WTC11 (cell line): Measurements from ENCODE around the gene NEUROG2. TPM values are rescaled to one million over a fixed set of nuclear protein-coding genes. Genes with fewer than 3 reads are reported as not detected.
A peak's percentile ranks its signal among the peaks of the same experiment; 100 is the strongest.

Experiments used
- ATAC-seq: fragments of 200-7000 bp; cut with Tn5 transposase; 2 replicates; pipeline ENCODE4 v1.10.0; 2021; ENCODE audit warnings: mild to moderate bottlenecking, moderate library complexity
- CTCF ChIA-PET: fragments of 300-600 bp; sonication (Branson Sonifier 250); formaldehyde crosslinking; loops from one replicate; lab custom pipeline; 2021; ENCODE audit warnings: antibody characterized with exemption; lab: Charles Lee
- POLR2A ChIA-PET: fragments of 350-600 bp; sonication (Branson Sonifier 250); formaldehyde crosslinking; loops from one replicate; lab custom pipeline; 2021; ENCODE audit warnings: antibody characterized with exemption; lab: Charles Lee
- DNase-seq: peaks from one replicate; pipeline ENCODE4 v3.0.0; 2021; ENCODE audit warnings: low spot score
- H3K27ac Mint-ChIP-seq: 2 replicates; pipeline ENCODE4 v1.8.0; 2021; ENCODE audit warnings: mixed read lengths
- H3K27me3 Mint-ChIP-seq: 2 replicates; pipeline ENCODE4 v1.8.0; 2021; ENCODE audit warnings: low read depth, mild to moderate bottlenecking, moderate library complexity, mixed read lengths
- H3K36me3 Mint-ChIP-seq: 2 replicates; pipeline ENCODE4 v1.8.0; 2021; ENCODE audit warnings: mixed read lengths
- H3K4me1 Mint-ChIP-seq: 2 replicates; pipeline ENCODE4 v1.8.0; 2022; ENCODE audit warnings: mixed read lengths
- H3K4me3 Mint-ChIP-seq: 2 replicates; pipeline ENCODE4 v1.8.0; 2021; ENCODE audit warnings: mild to moderate bottlenecking, moderate library complexity, mixed read lengths
- H3K9me3 Mint-ChIP-seq: 2 replicates; pipeline ENCODE4 v1.8.0; 2021; ENCODE audit warnings: mixed read lengths
- E2F1 ChIP-seq: sonication (generic); formaldehyde crosslinking; IDR thresholded peaks from 2 replicates; pipeline ENCODE4 v1.8.0; 2022; ENCODE audit warnings: mild to moderate bottlenecking, missing genetic modification reagents
- EMX1 ChIP-seq: fragments of 250-450 bp; sonication (Bioruptor Pico); IDR thresholded peaks from 2 replicates; pipeline ENCODE4 v1.8.0; 2021; ENCODE audit warnings: mild to moderate bottlenecking
- MYBL2 ChIP-seq: sonication (generic); formaldehyde crosslinking; IDR thresholded peaks from 2 replicates; pipeline ENCODE4 v1.8.1; 2023; ENCODE audit warnings: mild to moderate bottlenecking, moderate library complexity, missing genetic modification reagents
- NFE2L1 ChIP-seq: sonication (generic); formaldehyde crosslinking; IDR thresholded peaks from 2 replicates; pipeline ENCODE4 v1.8.1; 2023; ENCODE audit warnings: missing genetic modification reagents
- TEAD4 ChIP-seq: sonication (generic); formaldehyde crosslinking; IDR thresholded peaks from 2 replicates; pipeline ENCODE4 v1.8.0; 2022; ENCODE audit warnings: mild to moderate bottlenecking, missing genetic modification reagents
- ZNF138 ChIP-seq: sonication (generic); formaldehyde crosslinking; conservative IDR thresholded peaks from 2 replicates; pipeline ENCODE4 v1.8.1; 2022; ENCODE audit warnings: mild to moderate bottlenecking, moderate library complexity, missing genetic modification reagents
- total RNA-seq: library from RNA; stranded (reverse); gene quantifications from 3 replicates; pipeline ENCODE4 v1.2.3, GENCODE V29; 2021
- TF ChIP-seq, protein P1 (sequence below): sonication (generic); formaldehyde crosslinking; IDR thresholded peaks from 2 replicates; pipeline ENCODE4 v1.8.1; 2023; ENCODE audit warnings: mild to moderate bottlenecking, missing genetic modification reagents, moderate library complexity
- TF ChIP-seq, protein P2 (sequence below): fragments of 200-600 bp; IDR thresholded peaks from 2 replicates; pipeline ENCODE4 v1.8.0; 2022; ENCODE audit warnings: antibody characterized with exemption
- TF ChIP-seq, protein P3 (sequence below): sonication (generic); formaldehyde crosslinking; IDR thresholded peaks from 2 replicates; pipeline ENCODE4 v1.8.1; 2022; ENCODE audit warnings: missing genetic modification reagents, borderline replicate concordance

Gene NEUROG2
- total RNA-seq, 1 experiment from 2014 or later = not detected

- Mint-ChIP-seq H3K27me3 (peaks cover 96% of the 10 kb centered on the region), H3K9me3 (no peaks in the 10 kb centered on the region), H3K4me3 (peak overlapping the region; percentile 85), H3K36me3 (no peaks in the 10 kb centered on the region), H3K27ac (no peak overlapping the region), H3K4me1 (peaks cover 62% of the 10 kb centered on the region)
- ChIA-PET POLR2A (no interaction called here), CTCF (interaction anchor here (0.5 to 5.7 kb wide), 11 partner anchors 10 to 412 kb away, joined by 3 to 91 read pairs (median 4); no protein-coding TSS in a partner anchor)
- DNase-seq (no peak), ATAC-seq (peak; percentile 3)
- TF ChIP-seq EMX1 (CRISPR knock-in tag) (no peak), NFE2L1 (CRISPR knock-in tag) (no peak)
- TF ChIP-seq, protein P1, sequence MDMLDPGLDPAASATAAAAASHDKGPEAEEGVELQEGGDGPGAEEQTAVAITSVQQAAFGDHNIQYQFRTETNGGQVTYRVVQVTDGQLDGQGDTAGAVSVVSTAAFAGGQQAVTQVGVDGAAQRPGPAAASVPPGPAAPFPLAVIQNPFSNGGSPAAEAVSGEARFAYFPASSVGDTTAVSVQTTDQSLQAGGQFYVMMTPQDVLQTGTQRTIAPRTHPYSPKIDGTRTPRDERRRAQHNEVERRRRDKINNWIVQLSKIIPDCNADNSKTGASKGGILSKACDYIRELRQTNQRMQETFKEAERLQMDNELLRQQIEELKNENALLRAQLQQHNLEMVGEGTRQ (CRISPR knock-in tag) = no peak
- TF ChIP-seq, protein P2, sequence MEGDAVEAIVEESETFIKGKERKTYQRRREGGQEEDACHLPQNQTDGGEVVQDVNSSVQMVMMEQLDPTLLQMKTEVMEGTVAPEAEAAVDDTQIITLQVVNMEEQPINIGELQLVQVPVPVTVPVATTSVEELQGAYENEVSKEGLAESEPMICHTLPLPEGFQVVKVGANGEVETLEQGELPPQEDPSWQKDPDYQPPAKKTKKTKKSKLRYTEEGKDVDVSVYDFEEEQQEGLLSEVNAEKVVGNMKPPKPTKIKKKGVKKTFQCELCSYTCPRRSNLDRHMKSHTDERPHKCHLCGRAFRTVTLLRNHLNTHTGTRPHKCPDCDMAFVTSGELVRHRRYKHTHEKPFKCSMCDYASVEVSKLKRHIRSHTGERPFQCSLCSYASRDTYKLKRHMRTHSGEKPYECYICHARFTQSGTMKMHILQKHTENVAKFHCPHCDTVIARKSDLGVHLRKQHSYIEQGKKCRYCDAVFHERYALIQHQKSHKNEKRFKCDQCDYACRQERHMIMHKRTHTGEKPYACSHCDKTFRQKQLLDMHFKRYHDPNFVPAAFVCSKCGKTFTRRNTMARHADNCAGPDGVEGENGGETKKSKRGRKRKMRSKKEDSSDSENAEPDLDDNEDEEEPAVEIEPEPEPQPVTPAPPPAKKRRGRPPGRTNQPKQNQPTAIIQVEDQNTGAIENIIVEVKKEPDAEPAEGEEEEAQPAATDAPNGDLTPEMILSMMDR = peak; percentile 11; the same call in 1 of the 2 replicates
Measured at GRCh38 chr4:112520598-112521122, 4.7 kb upstream of the NEUROG2 start.

- ChIA-PET POLR2A (no interaction called here), CTCF (interaction anchor here (0.9 to 5.7 kb wide), 10 partner anchors 9 to 196 kb away, joined by 3 to 91 read pairs (median 4); no protein-coding TSS in a partner anchor)
- TF ChIP-seq, protein P2 = peak; percentile 33; the same call in 1 of the 2 replicates
- TF ChIP-seq, protein P3, sequence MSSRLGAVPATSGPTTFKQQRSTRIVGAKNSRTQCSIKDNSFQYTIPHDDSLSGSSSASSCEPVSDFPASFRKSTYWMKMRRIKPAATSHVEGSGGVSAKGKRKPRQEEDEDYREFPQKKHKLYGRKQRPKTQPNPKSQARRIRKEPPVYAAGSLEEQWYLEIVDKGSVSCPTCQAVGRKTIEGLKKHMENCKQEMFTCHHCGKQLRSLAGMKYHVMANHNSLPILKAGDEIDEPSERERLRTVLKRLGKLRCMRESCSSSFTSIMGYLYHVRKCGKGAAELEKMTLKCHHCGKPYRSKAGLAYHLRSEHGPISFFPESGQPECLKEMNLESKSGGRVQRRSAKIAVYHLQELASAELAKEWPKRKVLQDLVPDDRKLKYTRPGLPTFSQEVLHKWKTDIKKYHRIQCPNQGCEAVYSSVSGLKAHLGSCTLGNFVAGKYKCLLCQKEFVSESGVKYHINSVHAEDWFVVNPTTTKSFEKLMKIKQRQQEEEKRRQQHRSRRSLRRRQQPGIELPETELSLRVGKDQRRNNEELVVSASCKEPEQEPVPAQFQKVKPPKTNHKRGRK (CRISPR knock-in tag) = 0 out of 2 replicates have a peak, but pooled peaks have one; percentile 37
- TF ChIP-seq TEAD4 (CRISPR knock-in tag) = no peak
- peak overlapping the region; percentile 85 for H3K4me3 Mint-ChIP-seq
- peaks cover 96% of the 10 kb centered on the region for H3K27me3 Mint-ChIP-seq
- ATAC-seq = no peak
- H3K36me3 Mint-ChIP-seq = no peaks in the 10 kb centered on the region
- peak; percentile 70 for DNase-seq
- H3K4me1 Mint-ChIP-seq = peaks cover 65% of the 10 kb centered on the region
- no peak overlapping the region for H3K27ac Mint-ChIP-seq
- no peaks in the 10 kb centered on the region for H3K9me3 Mint-ChIP-seq
Measured at GRCh38 chr4:112519689-112520597, 4.0 kb upstream of the NEUROG2 start.

GRCh38 chr4:112518675-112519074 is 2.7 kb upstream of the NEUROG2 start:
- TF ChIP-seq MYBL2 (CRISPR knock-in tag) = no peak
- TF ChIP-seq E2F1 = no peak
- TF ChIP-seq ZNF138 = no peak
- Mint-ChIP-seq H3K27me3 (peaks cover 100% of the 10 kb centered on the region), H3K4me3 (no peak overlapping the region), H3K27ac (no peak overlapping the region), H3K4me1 (peaks cover 69% of the 10 kb centered on the region), H3K36me3 (no peaks in the 10 kb centered on the region), H3K9me3 (no peaks in the 10 kb centered on the region)
- DNase-seq = no peak
- no peak for ATAC-seq
- POLR2A ChIA-PET = no interaction called here
- CTCF ChIA-PET = no interaction called here
